HL-60/S4 treated with retinoic acid at 250 ng/mL for 4 days and 3 days (cell line): ENCODE measurements around the gene ATP13A1.
"Not testable (repeated sequence)": the region's sequence is repeated elsewhere in the genome, so short reads cannot be mapped to it uniquely, and the experiment has no call there.

Experiments used
- in situ Hi-C: fragments of 300-500 bp; cut with MboI; formaldehyde crosslinking; loops from 2 replicates; pipeline ENCODE4 v1.7.0; 2022; ENCODE audit warnings: low sequenced_read_pairs

Gene ATP13A1

GRCh38 chr19:19626516-19627472 is 36.7 kb downstream of the ATP13A1 start:
- in situ Hi-C loops: loop anchor here (25.0 kb wide), 1 partner anchor 239 kb away; no protein-coding TSS in a partner anchor

- in situ Hi-C loops: no loop called here
These were observed 39.4 kb downstream of the ATP13A1 start for GRCh38 chr19:19624032-19624570.

GRCh38 chr19:19623383-19623782 is 40.1 kb downstream of the ATP13A1 start:
- in situ Hi-C loops: no loop called here

GRCh38 chr19:19619849-19620210 is 43.6 kb downstream of the ATP13A1 start:
- in situ Hi-C loops: no loop called here

GRCh38 chr19:19619181-19619848 is 44.2 kb downstream of the ATP13A1 start:
- in situ Hi-C loops: no loop called here

GRCh38 chr19:19618219-19619051 is 45.0 kb downstream of the ATP13A1 start, which contains the start of gene PBX4:
Gene PBX4 (minus strand): TSS chr19:19618687. CDS start chr19:19618629, 58 bp downstream.
- in situ Hi-C loops: no loop called here

- in situ Hi-C loops: no loop called here
These were observed 48.4 kb downstream of the ATP13A1 start for GRCh38 chr19:19615086-19615485.

- in situ Hi-C loops: no loop called here
These were observed 50.0 kb downstream of the ATP13A1 start for GRCh38 chr19:19613506-19613905.

- in situ Hi-C loops: no loop called here
These were observed 52.9 kb downstream of the ATP13A1 start for GRCh38 chr19:19610376-19611202.

GRCh38 chr19:19606686-19607085 is 56.8 kb downstream of the ATP13A1 start:
- in situ Hi-C loops: not testable (repeated sequence)

- in situ Hi-C loops: no loop called here
These were observed 57.5 kb downstream of the ATP13A1 start for GRCh38 chr19:19606021-19606420.

- in situ Hi-C loops: no loop called here
These were observed 60.7 kb downstream of the ATP13A1 start for GRCh38 chr19:19602713-19603324.

- in situ Hi-C loops: no loop called here
These were observed 61.3 kb downstream of the ATP13A1 start for GRCh38 chr19:19602136-19602712.

- in situ Hi-C loops: no loop called here
These were observed 62.6 kb downstream of the ATP13A1 start for GRCh38 chr19:19600793-19601330.

- in situ Hi-C loops: not testable (repeated sequence)
These were observed 64.6 kb downstream of the ATP13A1 start for GRCh38 chr19:19598728-19599451.

GRCh38 chr19:19597809-19598306 is 65.6 kb downstream of the ATP13A1 start:
- in situ Hi-C loops: no loop called here
